Measurements from ENCODE around the gene SLFNL1.

The SLFNL1 gene

GRCh38 chr1:41017141-41018017, 4.1 kb downstream of the SLFNL1 start:
- H3K4me3 ChIP-seq (ENCODE audit: control insufficient read depth, low read depth, low read length) = no peak overlapping the region
- DNase-seq (ENCODE audit: low read depth) = no peak
- no peak for TF ChIP-seq CTCF (IDR thresholded peaks at IDR 0.05; ENCODE audit: control insufficient read depth, insufficient read depth, low read depth, low read length, missing control alignments)

GRCh38 chr1:41015897-41016470, 5.5 kb downstream of the SLFNL1 start:
- no peak for TF ChIP-seq CTCF (IDR thresholded peaks at IDR 0.05; ENCODE audit: control insufficient read depth, insufficient read depth, low read depth, low read length, missing control alignments)
- DNase-seq (ENCODE audit: low read depth) = no peak
- H3K4me3 ChIP-seq (ENCODE audit: control insufficient read depth, low read depth, low read length) = no peak overlapping the region

- TF ChIP-seq CTCF (IDR thresholded peaks at IDR 0.05; ENCODE audit: control insufficient read depth, insufficient read depth, low read depth, low read length, missing control alignments) = no peak
- DNase-seq (ENCODE audit: low read depth) = no peak
- no peak overlapping the region for H3K4me3 ChIP-seq (ENCODE audit: control insufficient read depth, low read depth, low read length)
These were observed 6.1 kb downstream of the SLFNL1 start for GRCh38 chr1:41015281-41015896.

GRCh38 chr1:41014871-41015270, 6.7 kb downstream of the SLFNL1 start:
- no peak overlapping the region for H3K4me3 ChIP-seq (ENCODE audit: control insufficient read depth, low read depth, low read length)
- no peak for DNase-seq (ENCODE audit: low read depth)
- no peak for TF ChIP-seq CTCF (IDR thresholded peaks at IDR 0.05; ENCODE audit: control insufficient read depth, insufficient read depth, low read depth, low read length, missing control alignments)

GRCh38 chr1:41013796-41014195, 7.7 kb downstream of the SLFNL1 start:
- no peak for DNase-seq (ENCODE audit: low read depth)
- no peak for TF ChIP-seq CTCF (IDR thresholded peaks at IDR 0.05; ENCODE audit: control insufficient read depth, insufficient read depth, low read depth, low read length, missing control alignments)
- no peak overlapping the region for H3K4me3 ChIP-seq (ENCODE audit: control insufficient read depth, low read depth, low read length)

GRCh38 chr1:41013024-41013423, 8.5 kb downstream of the SLFNL1 start:
- H3K4me3 ChIP-seq (ENCODE audit: control insufficient read depth, low read depth, low read length) = no peak overlapping the region
- TF ChIP-seq CTCF (IDR thresholded peaks at IDR 0.05; ENCODE audit: control insufficient read depth, insufficient read depth, low read depth, low read length, missing control alignments) = no peak
- DNase-seq (ENCODE audit: low read depth) = no peak

All from AG09309 (cell line).